ENCODE data around the gene GFI1.

DNA sequence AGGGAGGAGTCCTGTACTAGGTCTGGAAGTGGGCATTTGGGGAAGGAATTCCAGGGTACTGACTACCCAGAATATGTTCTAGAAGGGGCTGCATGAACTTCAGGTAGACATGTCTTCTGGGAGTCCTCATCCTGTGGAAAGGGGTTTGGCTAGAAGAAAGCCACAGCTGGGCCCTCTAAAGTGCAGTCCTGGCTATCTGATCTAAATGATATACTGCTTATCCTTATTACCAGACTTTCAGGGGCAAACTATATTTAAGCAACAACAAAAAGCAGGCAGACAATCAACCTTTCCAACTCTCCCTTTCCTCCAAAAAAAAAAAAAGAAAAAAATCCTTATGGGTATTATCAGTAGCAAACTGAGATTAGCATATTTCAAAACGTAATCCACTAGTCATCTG is 29.8 kb upstream of the GFI1 start:
- TF ChIP-seq POLR2A (IDR thresholded peaks at IDR 0.05), result no peak
- TF ChIP-seq, protein P1, sequence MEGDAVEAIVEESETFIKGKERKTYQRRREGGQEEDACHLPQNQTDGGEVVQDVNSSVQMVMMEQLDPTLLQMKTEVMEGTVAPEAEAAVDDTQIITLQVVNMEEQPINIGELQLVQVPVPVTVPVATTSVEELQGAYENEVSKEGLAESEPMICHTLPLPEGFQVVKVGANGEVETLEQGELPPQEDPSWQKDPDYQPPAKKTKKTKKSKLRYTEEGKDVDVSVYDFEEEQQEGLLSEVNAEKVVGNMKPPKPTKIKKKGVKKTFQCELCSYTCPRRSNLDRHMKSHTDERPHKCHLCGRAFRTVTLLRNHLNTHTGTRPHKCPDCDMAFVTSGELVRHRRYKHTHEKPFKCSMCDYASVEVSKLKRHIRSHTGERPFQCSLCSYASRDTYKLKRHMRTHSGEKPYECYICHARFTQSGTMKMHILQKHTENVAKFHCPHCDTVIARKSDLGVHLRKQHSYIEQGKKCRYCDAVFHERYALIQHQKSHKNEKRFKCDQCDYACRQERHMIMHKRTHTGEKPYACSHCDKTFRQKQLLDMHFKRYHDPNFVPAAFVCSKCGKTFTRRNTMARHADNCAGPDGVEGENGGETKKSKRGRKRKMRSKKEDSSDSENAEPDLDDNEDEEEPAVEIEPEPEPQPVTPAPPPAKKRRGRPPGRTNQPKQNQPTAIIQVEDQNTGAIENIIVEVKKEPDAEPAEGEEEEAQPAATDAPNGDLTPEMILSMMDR (IDR thresholded peaks at IDR 0.05), result no peak
